Activated CD8-positive, alpha-beta T cell treated with anti-CD3 and anti-CD28 coated beads for 36 hours (primary cell): ENCODE measurements around the gene LZTS3. TPM values are rescaled to one million over a fixed set of nuclear protein-coding genes. Genes with fewer than 3 reads are reported as not detected.

Experiments used
- ATAC-seq: fragments of 200-7000 bp; cut with Tn5 transposase; one replicate; pipeline ENCODE4 v1.10.0; 2021; ENCODE audit warnings: mild to moderate bottlenecking, moderate library complexity
- CTCF ChIA-PET: fragments of 350-600 bp; sonication (Branson Sonifier 250); formaldehyde crosslinking; loops from one replicate; lab custom pipeline; 2021; ENCODE audit warnings: antibody characterized with exemption; lab: Charles Lee
- POLR2A ChIA-PET: fragments of 350-600 bp; sonication (Branson Sonifier 250); formaldehyde crosslinking; loops from one replicate; lab custom pipeline; 2021; ENCODE audit warnings: antibody characterized with exemption; lab: Charles Lee
- DNase-seq: peaks from one replicate; pipeline ENCODE4 v3.0.0-alpha.2; 2020
- H3K27ac Mint-ChIP-seq: one replicate; pipeline ENCODE4 v1.8.0; 2021; ENCODE audit warnings: mild to moderate bottlenecking, mixed read lengths
- H3K27me3 Mint-ChIP-seq: one replicate; pipeline ENCODE4 v1.8.0; 2021; ENCODE audit warnings: mixed read lengths
- H3K36me3 Mint-ChIP-seq: one replicate; pipeline ENCODE4 v1.8.0; 2021; ENCODE audit warnings: low read depth, mixed read lengths
- H3K4me1 Mint-ChIP-seq: one replicate; pipeline ENCODE4 v1.8.0; 2021; ENCODE audit warnings: low read depth, mixed read lengths
- H3K4me3 Mint-ChIP-seq: one replicate; pipeline ENCODE4 v1.8.0; 2021; ENCODE audit warnings: mild to moderate bottlenecking, moderate library complexity, mixed read lengths
- H3K9me3 Mint-ChIP-seq: one replicate; pipeline ENCODE4 v1.8.0; 2021; ENCODE audit warnings: mixed read lengths
- intact Hi-C: fragments of 100-400 bp; cut with micrococcal nuclease; formaldehyde crosslinking; loops from one replicate; pipeline ENCODE4 v1.10.0; 2022
- total RNA-seq, 2 experiments: library from RNA; stranded (reverse); gene quantifications; one replicate each; pipeline ENCODE4 v1.2.3, GENCODE V29; 2021
- TF ChIP-seq, protein P1 (sequence below): fragments of 200-600 bp; IDR thresholded peaks from one replicate; pipeline ENCODE4 v1.8.0; 2022; ENCODE audit warnings: antibody characterized with exemption, mild to moderate bottlenecking

Gene LZTS3
- total RNA-seq, 2 experiments from 2014 or later = 1.3 to 1.4 TPM

- DNase-seq (no peak), ATAC-seq (no peak)
- Mint-ChIP-seq H3K4me3 (no peak overlapping the region), H3K36me3 (no peaks in the 10 kb centered on the region), H3K27me3 (peaks cover 14% of the 10 kb centered on the region), H3K9me3 (no peaks in the 10 kb centered on the region), H3K27ac (no peak overlapping the region), H3K4me1 (peaks cover 13% of the 10 kb centered on the region)
- ChIA-PET CTCF (no interaction called here), POLR2A (interaction anchor here (0.9 to 1.3 kb wide), 4 partner anchors 8 to 38 kb away, joined by 3 to 4 read pairs (median 3); partner anchors contain the start of genes FASTKD5 and UBOX5)
- TF ChIP-seq, protein P1, sequence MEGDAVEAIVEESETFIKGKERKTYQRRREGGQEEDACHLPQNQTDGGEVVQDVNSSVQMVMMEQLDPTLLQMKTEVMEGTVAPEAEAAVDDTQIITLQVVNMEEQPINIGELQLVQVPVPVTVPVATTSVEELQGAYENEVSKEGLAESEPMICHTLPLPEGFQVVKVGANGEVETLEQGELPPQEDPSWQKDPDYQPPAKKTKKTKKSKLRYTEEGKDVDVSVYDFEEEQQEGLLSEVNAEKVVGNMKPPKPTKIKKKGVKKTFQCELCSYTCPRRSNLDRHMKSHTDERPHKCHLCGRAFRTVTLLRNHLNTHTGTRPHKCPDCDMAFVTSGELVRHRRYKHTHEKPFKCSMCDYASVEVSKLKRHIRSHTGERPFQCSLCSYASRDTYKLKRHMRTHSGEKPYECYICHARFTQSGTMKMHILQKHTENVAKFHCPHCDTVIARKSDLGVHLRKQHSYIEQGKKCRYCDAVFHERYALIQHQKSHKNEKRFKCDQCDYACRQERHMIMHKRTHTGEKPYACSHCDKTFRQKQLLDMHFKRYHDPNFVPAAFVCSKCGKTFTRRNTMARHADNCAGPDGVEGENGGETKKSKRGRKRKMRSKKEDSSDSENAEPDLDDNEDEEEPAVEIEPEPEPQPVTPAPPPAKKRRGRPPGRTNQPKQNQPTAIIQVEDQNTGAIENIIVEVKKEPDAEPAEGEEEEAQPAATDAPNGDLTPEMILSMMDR = no peak
- intact Hi-C loops = no loop called here
Measured at GRCh38 chr20:3167738-3168078, 5.6 kb downstream of the LZTS3 start.

DNA sequence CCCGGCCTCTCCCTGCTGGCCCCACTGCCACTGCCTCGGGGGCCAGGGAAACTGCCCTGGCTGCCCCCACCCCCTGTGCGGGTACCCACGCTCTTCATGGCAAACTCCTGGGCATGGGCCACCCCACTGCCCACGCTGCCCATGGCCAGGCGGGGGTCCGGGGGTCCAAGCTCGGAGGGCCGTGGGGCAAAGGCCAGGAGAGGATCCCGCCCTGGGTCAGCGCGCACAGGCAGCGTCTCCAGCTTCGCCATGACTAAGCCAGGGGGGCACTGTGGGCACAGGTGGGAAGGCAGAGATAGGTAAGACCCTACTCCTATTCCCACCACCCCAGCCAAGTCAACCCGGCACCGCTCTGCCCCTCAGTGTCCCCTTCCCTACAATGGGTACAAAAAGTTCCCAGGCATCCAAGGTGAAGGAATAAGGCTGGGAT lies 6.4 kb downstream of the LZTS3 start:
- intact Hi-C loops = no loop called here
- no peaks in the 10 kb centered on the region for H3K36me3 Mint-ChIP-seq
- DNase-seq (no peak), ATAC-seq (no peak)
- H3K4me1 Mint-ChIP-seq = peaks cover 8% of the 10 kb centered on the region
- CTCF ChIA-PET = no interaction called here
- TF ChIP-seq, protein P1 = no peak
- no peak overlapping the region for H3K4me3 Mint-ChIP-seq
- no peak overlapping the region for H3K27ac Mint-ChIP-seq
- H3K27me3 Mint-ChIP-seq = peaks cover 14% of the 10 kb centered on the region
- H3K9me3 Mint-ChIP-seq = no peaks in the 10 kb centered on the region
- POLR2A ChIA-PET = interaction anchor here (1.1 to 1.3 kb wide), 2 partner anchors 14 to 37 kb away, joined by 3 read pairs; no protein-coding TSS in a partner anchor

- TF ChIP-seq, protein P1 = no peak
- intact Hi-C loops = no loop called here
- H3K27ac Mint-ChIP-seq = no peak overlapping the region
- H3K4me1 Mint-ChIP-seq = peaks cover 8% of the 10 kb centered on the region
- H3K27me3 Mint-ChIP-seq = peaks cover 14% of the 10 kb centered on the region
- no peak overlapping the region for H3K4me3 Mint-ChIP-seq
- ChIA-PET POLR2A (interaction anchor here (0.6 kb wide), 1 partner anchor 397 kb away, joined by 3 read pairs; no protein-coding TSS in a partner anchor), CTCF (no interaction called here)
- no peak for DNase-seq
- no peaks in the 10 kb centered on the region for H3K9me3 Mint-ChIP-seq
- H3K36me3 Mint-ChIP-seq = no peaks in the 10 kb centered on the region
- no peak for ATAC-seq
Measured at GRCh38 chr20:3166338-3166912, 6.9 kb downstream of the LZTS3 start.

DNA sequence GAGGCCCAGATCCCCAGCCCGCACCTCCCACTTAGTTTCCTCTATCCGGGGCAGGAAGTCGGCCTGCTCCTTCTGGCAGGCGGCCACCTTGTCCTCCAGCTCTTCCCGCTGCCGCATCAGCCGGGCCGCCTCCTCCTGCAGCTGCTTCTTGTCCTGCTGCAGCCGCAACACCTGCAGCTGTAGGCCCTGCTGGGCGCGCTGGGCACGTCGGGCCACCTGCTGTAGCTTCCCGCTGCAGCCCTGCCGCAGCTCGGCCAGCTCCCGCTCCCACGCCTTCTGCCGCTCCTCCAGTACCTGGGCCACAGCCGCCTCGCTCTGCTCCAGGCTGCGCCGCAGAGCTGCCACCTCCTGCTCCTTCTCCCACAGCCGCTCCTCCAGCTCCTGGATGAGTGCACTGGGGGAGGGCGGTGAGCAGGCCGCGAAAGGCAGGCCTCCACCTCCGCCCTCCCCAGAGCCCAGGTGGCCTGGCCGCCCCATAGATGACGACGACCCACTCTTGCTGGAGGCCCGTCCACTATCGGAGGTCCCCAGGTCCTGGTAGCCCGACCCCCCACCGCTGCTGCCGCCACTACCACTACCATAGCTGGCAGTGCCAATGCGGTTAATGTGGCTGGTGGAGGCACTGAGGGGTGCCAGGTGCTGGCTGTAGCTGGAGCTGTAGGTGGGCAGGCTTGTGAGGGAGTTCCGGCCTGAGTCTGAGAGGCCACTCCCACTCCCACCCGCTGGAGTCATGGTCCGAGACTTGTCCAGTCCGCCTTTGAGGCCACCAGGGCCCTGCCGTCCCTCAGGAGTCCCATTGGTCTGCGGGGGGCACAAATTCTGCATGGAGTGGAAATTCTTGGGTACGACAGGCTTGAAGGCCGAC lies 7.6 kb downstream of the LZTS3 start:
- DNase-seq = no peak
- H3K36me3 Mint-ChIP-seq = no peaks in the 10 kb centered on the region
- peaks cover 14% of the 10 kb centered on the region for H3K27me3 Mint-ChIP-seq
- no peak overlapping the region for H3K4me3 Mint-ChIP-seq
- intact Hi-C loops = no loop called here
- ChIA-PET POLR2A (interaction anchor here (0.6 kb wide), 1 partner anchor 397 kb away, joined by 3 read pairs; no protein-coding TSS in a partner anchor), CTCF (interaction anchor here (0.7 to 1.1 kb wide), 2 partner anchors 112 to 195 kb away, joined by 3 read pairs; no protein-coding TSS in a partner anchor)
- TF ChIP-seq, protein P1 = no peak
- no peak for ATAC-seq
- H3K9me3 Mint-ChIP-seq = no peaks in the 10 kb centered on the region
- H3K4me1 Mint-ChIP-seq = peaks cover 8% of the 10 kb centered on the region
- H3K27ac Mint-ChIP-seq = no peak overlapping the region
